ENCODE results near the gene CDH15. TPM values are rescaled to one million over a fixed set of nuclear protein-coding genes. Genes with fewer than 3 reads are reported as not detected.
A peak's percentile ranks its signal among the peaks of the same experiment; 100 is the strongest.

The CDH15 gene
- total and polyA plus RNA-seq, 2 donors from 2014 or later = 0.22 to 0.31 TPM

- no peak overlapping the region for H3K4me3 ChIP-seq (ENCODE audit: low read length in 3 of 3)
- DNase-seq (no peak), FAIRE-seq (no peak)
- no peaks in the 10 kb centered on the region for H3K27me3 ChIP-seq (ENCODE audit: control insufficient read depth, insufficient read depth, low read length)
- no peak for TF ChIP-seq CTCF (IDR thresholded peaks at IDR 0.05; ENCODE audit: borderline replicate concordance, extremely low read depth, insufficient read depth)
- H3K9ac ChIP-seq (ENCODE audit: low read length in 3 of 3) = no peak overlapping the region
- intact Hi-C loops (cut with DNase I) = no loop called here
- H3K27ac ChIP-seq (ENCODE audit: low read depth in 2 of 2, low read length in 2 of 2) = no peak overlapping the region
- H3K9me3 ChIP-seq (ENCODE audit: control insufficient read depth in 2 of 3, insufficient read depth in 1 of 3, low read length in 3 of 3) = no peaks in the 10 kb centered on the region
- H3K4me1 ChIP-seq (ENCODE audit: control insufficient read depth in 2 of 3, insufficient read depth in 2 of 3, low read depth in 1 of 3, low read length in 3 of 3) = no peaks in the 10 kb centered on the region
- no peaks in the 10 kb centered on the region for H3K36me3 ChIP-seq (ENCODE audit: control insufficient read depth in 2 of 3, insufficient read depth in 3 of 3, low read length in 3 of 3)
These were observed 38.8 kb downstream of the CDH15 start for GRCh38 chr16:89210165-89210903.

GRCh38 chr16:89210904-89211515 lies 39.5 kb downstream of the CDH15 start:
- FAIRE-seq = no peak
- intact Hi-C loops (cut with DNase I) = no loop called here
- Histone ChIP-seq H3K36me3 (ENCODE audit: control insufficient read depth in 2 of 3, insufficient read depth in 3 of 3, low read length in 3 of 3) (no peaks in the 10 kb centered on the region), H3K4me3 (ENCODE audit: low read length in 3 of 3) (no peak overlapping the region), H3K4me1 (ENCODE audit: control insufficient read depth in 2 of 3, insufficient read depth in 2 of 3, low read depth in 1 of 3, low read length in 3 of 3) (no peaks in the 10 kb centered on the region), H3K27me3 (ENCODE audit: control insufficient read depth, insufficient read depth, low read length) (no peaks in the 10 kb centered on the region), H3K9ac (ENCODE audit: low read length in 3 of 3) (no peak overlapping the region), H3K9me3 (ENCODE audit: control insufficient read depth in 2 of 3, insufficient read depth in 1 of 3, low read length in 3 of 3) (no peaks in the 10 kb centered on the region), H3K27ac (ENCODE audit: low read depth in 2 of 2, low read length in 2 of 2) (no peak overlapping the region)
- DNase-seq = no peak
- TF ChIP-seq CTCF (IDR thresholded peaks at IDR 0.05; ENCODE audit: borderline replicate concordance, extremely low read depth, insufficient read depth) = no peak

- TF ChIP-seq CTCF (IDR thresholded peaks at IDR 0.05; ENCODE audit: borderline replicate concordance, extremely low read depth, insufficient read depth) = peak; percentile 72
- DNase-seq = peak; percentile 82 to 92 (median 86)
- Histone ChIP-seq H3K4me3 (ENCODE audit: low read length in 3 of 3) (peak overlapping the region; percentile 70 to 89 (median 79)), H3K27me3 (ENCODE audit: control insufficient read depth, insufficient read depth, low read length) (no peaks in the 10 kb centered on the region), H3K9ac (ENCODE audit: low read length in 3 of 3) (peak overlapping the region; percentile 33 to 87 (median 84)), H3K36me3 (ENCODE audit: control insufficient read depth in 2 of 3, insufficient read depth in 3 of 3, low read length in 3 of 3) (peaks cover 0 to 9% (median 5%) of the 10 kb centered on the region in 3 donors), H3K4me1 (ENCODE audit: control insufficient read depth in 2 of 3, insufficient read depth in 2 of 3, low read depth in 1 of 3, low read length in 3 of 3) (peaks cover 0 to 7% (median 4%) of the 10 kb centered on the region in 3 donors), H3K27ac (ENCODE audit: low read depth in 2 of 2, low read length in 2 of 2) (peak overlapping the region; percentile 93 to 95), H3K9me3 (ENCODE audit: control insufficient read depth in 2 of 3, insufficient read depth in 1 of 3, low read length in 3 of 3) (no peaks in the 10 kb centered on the region)
- FAIRE-seq = peak; percentile 8
- intact Hi-C loops (cut with DNase I) = no loop called here
These were observed 45.0 kb downstream of the CDH15 start for GRCh38 chr16:89216315-89217137.
